Mesothelial cell of epicardium (in vitro differentiated cells): ENCODE results near the gene RXRA. TPM values are rescaled to one million over a fixed set of nuclear protein-coding genes. Genes with fewer than 3 reads are reported as not detected.

Source experiments
- DNase-seq, 2 experiments: peaks; one replicate each; pipeline ENCODE4 v3.0.0; 2021; ENCODE audit warnings: low spot score in 2 of 2; ENCODE audit not compliant: unreplicated experiment in 2 of 2
- H3K27ac Mint-ChIP-seq: 2 replicates; pipeline ENCODE4 v1.8.0; 2021; ENCODE audit warnings: mixed read lengths
- H3K27me3 Mint-ChIP-seq: 2 replicates; pipeline ENCODE4 v1.8.0; 2021; ENCODE audit warnings: low read depth, mixed read lengths
- H3K36me3 Mint-ChIP-seq: 2 replicates; pipeline ENCODE4 v1.8.0; 2021; ENCODE audit warnings: mixed read lengths
- H3K4me1 Mint-ChIP-seq: 2 replicates; pipeline ENCODE4 v1.8.0; 2021; ENCODE audit warnings: mixed read lengths
- H3K4me3 Mint-ChIP-seq: 2 replicates; pipeline ENCODE4 v1.8.0; 2021; ENCODE audit warnings: mild to moderate bottlenecking, moderate library complexity, mixed read lengths
- H3K9me3 Mint-ChIP-seq: 2 replicates; pipeline ENCODE4 v1.8.0; 2021; ENCODE audit warnings: mixed read lengths
- total RNA-seq: library from RNA; stranded (reverse); gene quantifications from 3 replicates; pipeline ENCODE4 v1.2.1, GENCODE V29; 2021
- TF ChIP-seq, protein P1 (sequence below): fragments of 200-600 bp; sonication (generic); IDR thresholded peaks from one replicate; pipeline ENCODE4 v1.5.0; 2021; ENCODE audit warnings: antibody characterized with exemption; ENCODE audit not compliant: unreplicated experiment

RXRA gene
- total RNA-seq, 1 donor from 2014 or later, result 45.0 TPM

DNA sequence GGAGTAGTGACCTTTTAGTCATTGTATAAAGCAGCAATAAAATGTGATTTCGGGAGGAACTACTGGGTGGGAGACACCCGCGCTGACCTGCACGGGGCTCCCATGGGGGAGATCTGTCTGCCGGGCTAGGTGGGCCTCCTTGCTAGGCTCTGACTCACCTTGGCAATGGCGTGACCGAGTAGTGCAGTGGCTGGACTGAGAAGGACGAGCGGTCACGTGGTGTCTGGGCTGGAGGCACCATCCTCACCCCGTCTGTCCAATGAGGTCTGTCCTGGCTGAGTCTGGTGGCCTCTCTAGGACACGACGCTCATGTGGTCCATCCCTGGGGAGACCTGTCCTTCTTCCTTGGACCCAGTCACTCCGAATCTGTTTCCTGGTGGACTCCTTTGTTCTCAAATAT, 151.7 kb downstream of the RXRA start:
- TF ChIP-seq, protein P1, sequence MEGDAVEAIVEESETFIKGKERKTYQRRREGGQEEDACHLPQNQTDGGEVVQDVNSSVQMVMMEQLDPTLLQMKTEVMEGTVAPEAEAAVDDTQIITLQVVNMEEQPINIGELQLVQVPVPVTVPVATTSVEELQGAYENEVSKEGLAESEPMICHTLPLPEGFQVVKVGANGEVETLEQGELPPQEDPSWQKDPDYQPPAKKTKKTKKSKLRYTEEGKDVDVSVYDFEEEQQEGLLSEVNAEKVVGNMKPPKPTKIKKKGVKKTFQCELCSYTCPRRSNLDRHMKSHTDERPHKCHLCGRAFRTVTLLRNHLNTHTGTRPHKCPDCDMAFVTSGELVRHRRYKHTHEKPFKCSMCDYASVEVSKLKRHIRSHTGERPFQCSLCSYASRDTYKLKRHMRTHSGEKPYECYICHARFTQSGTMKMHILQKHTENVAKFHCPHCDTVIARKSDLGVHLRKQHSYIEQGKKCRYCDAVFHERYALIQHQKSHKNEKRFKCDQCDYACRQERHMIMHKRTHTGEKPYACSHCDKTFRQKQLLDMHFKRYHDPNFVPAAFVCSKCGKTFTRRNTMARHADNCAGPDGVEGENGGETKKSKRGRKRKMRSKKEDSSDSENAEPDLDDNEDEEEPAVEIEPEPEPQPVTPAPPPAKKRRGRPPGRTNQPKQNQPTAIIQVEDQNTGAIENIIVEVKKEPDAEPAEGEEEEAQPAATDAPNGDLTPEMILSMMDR, result no peak
- DNase-seq, result no peak

DNA sequence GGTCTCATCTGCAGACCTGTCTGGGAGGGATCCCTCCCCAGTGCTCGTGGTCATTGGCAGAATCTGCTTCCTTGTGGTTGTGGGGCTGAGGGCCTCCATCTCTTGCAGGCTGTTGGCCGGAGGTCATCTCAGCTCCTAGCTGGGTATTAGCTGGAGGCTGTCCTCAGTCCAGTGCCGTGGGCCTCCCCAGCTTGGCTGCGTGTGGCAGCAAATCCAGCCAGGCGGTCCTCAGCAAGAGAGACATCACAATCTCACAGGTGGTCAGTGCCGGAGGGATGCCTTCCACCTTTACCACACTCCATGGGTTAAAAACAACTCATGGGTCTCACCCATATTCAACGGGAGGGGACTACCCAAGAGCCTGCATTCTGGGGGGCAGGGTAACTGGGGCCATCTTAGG, 155.5 kb downstream of the RXRA start:
- H3K36me3 Mint-ChIP-seq, result no peaks in the 10 kb centered on the region
- no peak for DNase-seq
- no peaks in the 10 kb centered on the region for H3K4me1 Mint-ChIP-seq
- peaks cover 3% of the 10 kb centered on the region for H3K27me3 Mint-ChIP-seq
- H3K4me3 Mint-ChIP-seq, result no peak overlapping the region
- no peak overlapping the region for H3K27ac Mint-ChIP-seq
- H3K9me3 Mint-ChIP-seq, result no peaks in the 10 kb centered on the region
- TF ChIP-seq, protein P1, result no peak

More for the DNA sequence above, 151.7 kb downstream of the RXRA start:
- peaks cover 3% of the 10 kb centered on the region for H3K27me3 Mint-ChIP-seq
- H3K27ac Mint-ChIP-seq, result no peak overlapping the region
- H3K4me3 Mint-ChIP-seq, result no peak overlapping the region
- H3K36me3 Mint-ChIP-seq, result no peaks in the 10 kb centered on the region
- peaks cover 7% of the 10 kb centered on the region for H3K4me1 Mint-ChIP-seq
- no peaks in the 10 kb centered on the region for H3K9me3 Mint-ChIP-seq

DNA sequence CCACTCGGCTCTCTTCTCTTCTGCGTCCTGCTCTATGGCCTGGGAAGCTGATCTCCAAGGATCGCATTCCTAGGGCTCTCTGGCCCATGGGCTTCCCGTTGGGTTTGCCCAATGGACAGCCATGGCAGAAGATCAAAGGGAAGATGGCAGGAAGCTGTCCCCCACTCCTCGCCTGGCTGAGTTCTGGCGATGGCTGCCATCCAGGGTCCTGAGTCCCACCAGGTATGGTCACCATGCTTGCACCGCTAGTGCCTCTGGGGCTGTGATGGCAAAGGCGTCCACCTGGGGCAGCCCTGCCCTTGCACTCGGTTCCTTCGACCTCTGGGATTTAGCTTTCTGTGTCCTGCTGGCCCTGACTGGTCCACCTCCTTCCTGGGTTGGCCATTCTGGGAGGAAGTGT, 156.0 kb downstream of the RXRA start:
- Mint-ChIP-seq H3K36me3 (no peaks in the 10 kb centered on the region), H3K27ac (no peak overlapping the region), H3K4me3 (no peak overlapping the region), H3K27me3 (peaks cover 3% of the 10 kb centered on the region), H3K4me1 (no peaks in the 10 kb centered on the region), H3K9me3 (no peaks in the 10 kb centered on the region)
- TF ChIP-seq, protein P1, result no peak
- no peak for DNase-seq

DNA sequence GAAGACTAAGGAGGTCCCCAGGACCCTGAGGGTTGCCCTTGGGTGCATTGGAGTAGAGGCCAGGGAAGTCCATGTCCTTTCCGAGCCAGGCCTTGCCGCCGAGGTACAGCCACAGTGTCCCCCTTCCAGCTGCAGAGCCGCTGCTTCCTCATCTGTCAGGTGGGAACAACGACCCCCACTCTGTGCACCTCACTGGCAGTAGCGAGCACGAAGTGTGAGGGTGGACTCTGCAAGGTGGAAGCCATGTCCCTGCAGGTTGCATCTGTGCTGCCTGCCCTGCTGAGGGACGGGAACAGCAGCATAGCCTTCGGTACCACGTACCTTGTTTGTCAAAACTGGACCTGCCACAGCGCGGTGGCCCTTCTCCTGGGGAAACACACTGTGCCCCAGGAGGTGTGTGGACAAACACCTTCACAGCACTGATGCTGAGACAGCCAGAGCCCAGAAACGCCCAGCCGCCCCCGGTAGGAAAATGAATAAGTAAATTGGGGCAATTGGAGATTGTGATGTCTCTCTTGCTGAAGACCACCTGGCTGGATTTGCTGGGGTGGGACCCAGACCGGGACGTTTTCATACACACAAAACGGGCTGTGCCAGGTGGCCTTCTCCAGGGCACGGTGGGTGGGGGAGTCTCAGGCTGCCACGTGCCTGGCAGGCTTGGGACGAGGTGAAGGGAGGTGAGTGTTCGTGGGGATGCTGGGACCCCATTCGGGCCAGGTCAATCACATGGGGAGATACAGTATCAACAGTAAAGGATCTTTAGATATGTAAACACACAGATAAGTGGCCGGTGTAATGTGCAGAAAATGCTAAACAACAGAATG, 157.3 kb downstream of the RXRA start:
- Mint-ChIP-seq H3K27ac (no peak overlapping the region), H3K4me3 (no peak overlapping the region), H3K27me3 (peaks cover 3% of the 10 kb centered on the region), H3K9me3 (no peaks in the 10 kb centered on the region), H3K36me3 (no peaks in the 10 kb centered on the region), H3K4me1 (peaks cover under 1% of the 10 kb centered on the region)
- TF ChIP-seq, protein P1, result no peak
- no peak for DNase-seq

DNA sequence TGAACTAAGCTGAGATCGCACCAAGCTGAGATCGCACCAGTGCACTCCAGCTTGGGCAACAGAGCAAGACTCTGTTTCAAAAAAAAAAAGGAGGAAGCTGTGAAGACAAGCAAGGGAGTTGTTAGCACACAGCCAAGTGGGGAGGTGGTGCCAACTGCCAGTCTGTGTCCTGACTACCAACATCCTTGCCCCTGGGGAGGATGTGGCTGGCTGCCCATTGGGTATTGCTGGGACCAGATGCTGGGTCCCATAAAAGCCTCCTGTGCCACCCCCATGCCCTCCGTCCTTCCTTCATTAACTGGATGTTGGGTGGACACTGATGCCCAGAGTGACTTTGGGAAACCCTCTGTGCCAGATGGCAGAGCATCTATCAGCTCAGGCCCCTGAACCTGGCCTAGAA, 158.2 kb downstream of the RXRA start:
- Mint-ChIP-seq H3K4me3 (no peak overlapping the region), H3K4me1 (peaks cover 4% of the 10 kb centered on the region), H3K27me3 (peaks cover 7% of the 10 kb centered on the region), H3K36me3 (no peaks in the 10 kb centered on the region), H3K9me3 (no peaks in the 10 kb centered on the region), H3K27ac (no peak overlapping the region)
- TF ChIP-seq, protein P1, result no peak
- DNase-seq, result no peak
